ENCODE data around the gene SMAD3.

Gene SMAD3

GRCh38 chr15:67133738-67134066 is 68.3 kb downstream of the SMAD3 start:
- Histone ChIP-seq H3K23ac (ENCODE audit: low read length) (no peak overlapping the region), H3K9ac (ENCODE audit: low read length) (no peak overlapping the region), H2BK5ac (ENCODE audit: low read length) (no peak overlapping the region), H3K27me3 (ENCODE audit: insufficient read depth, low read length, poor library complexity) (no peaks in the 10 kb centered on the region), H4K5ac (ENCODE audit: low read length) (no peak overlapping the region), H3K56ac (ENCODE audit: low read length) (no peak overlapping the region), H3K4me2 (ENCODE audit: low read length) (no peak overlapping the region), H3K18ac (ENCODE audit: low read length) (peak overlapping the region; percentile 41), H3K79me2 (ENCODE audit: control insufficient read depth, insufficient read depth, low read length) (no peaks in the 10 kb centered on the region), H3K4me1 (ENCODE audit: control insufficient read depth, low read depth, low read length) (peaks cover 3% of the 10 kb centered on the region), H3K36me3 (ENCODE audit: control insufficient read depth, insufficient read depth, low read length) (no peaks in the 10 kb centered on the region), H4K8ac (ENCODE audit: low read depth, low read length) (no peak overlapping the region), H3K79me1 (ENCODE audit: low read length) (peaks cover 7% of the 10 kb centered on the region), H3K27ac (ENCODE audit: low read depth, low read length) (no peak overlapping the region), H3K4ac (ENCODE audit: low read depth, low read length) (no peak overlapping the region), H3K4me3 (ENCODE audit: low read length) (no peak overlapping the region), H2BK120ac (ENCODE audit: low read depth, low read length) (no peak overlapping the region), H2BK15ac (replicated peaks; ENCODE audit: low read depth) (no peak overlapping the region), H2AK5ac (ENCODE audit: low read length) (no peak overlapping the region)
- WGBS (ENCODE audit: extremely low coverage, insufficient coverage, low lambda C conversion rate) = no CpG with 5 or more reads among the region's 3 CpGs
- no peak for DNase-seq

- Histone ChIP-seq H2AK5ac (ENCODE audit: low read length) (no peak overlapping the region), H3K36me3 (ENCODE audit: control insufficient read depth, insufficient read depth, low read length) (no peaks in the 10 kb centered on the region), H2BK15ac (replicated peaks; ENCODE audit: low read depth) (no peak overlapping the region), H3K79me2 (ENCODE audit: control insufficient read depth, insufficient read depth, low read length) (no peaks in the 10 kb centered on the region), H3K18ac (ENCODE audit: low read length) (no peak overlapping the region), H3K27ac (ENCODE audit: low read depth, low read length) (no peak overlapping the region), H3K27me3 (ENCODE audit: insufficient read depth, low read length, poor library complexity) (no peaks in the 10 kb centered on the region), H3K4me2 (ENCODE audit: low read length) (no peak overlapping the region), H3K56ac (ENCODE audit: low read length) (no peak overlapping the region), H3K4me3 (ENCODE audit: low read length) (no peak overlapping the region), H3K4me1 (ENCODE audit: control insufficient read depth, low read depth, low read length) (peaks cover 3% of the 10 kb centered on the region), H3K79me1 (ENCODE audit: low read length) (peaks cover 7% of the 10 kb centered on the region), H4K8ac (ENCODE audit: low read depth, low read length) (no peak overlapping the region), H2BK5ac (ENCODE audit: low read length) (no peak overlapping the region), H3K23ac (ENCODE audit: low read length) (no peak overlapping the region), H3K9ac (ENCODE audit: low read length) (no peak overlapping the region), H2BK120ac (ENCODE audit: low read depth, low read length) (no peak overlapping the region), H3K4ac (ENCODE audit: low read depth, low read length) (no peak overlapping the region), H4K5ac (ENCODE audit: low read length) (no peak overlapping the region)
- no CpG with 5 or more reads among the region's 13 CpGs for WGBS (ENCODE audit: extremely low coverage, insufficient coverage, low lambda C conversion rate)
- peak; percentile 48 for DNase-seq
Observed at GRCh38 chr15:67134067-67134838, 68.9 kb downstream of the SMAD3 start.

GRCh38 chr15:67134871-67135492 is 69.6 kb downstream of the SMAD3 start:
- Histone ChIP-seq H4K5ac (ENCODE audit: low read length) (no peak overlapping the region), H3K4me2 (ENCODE audit: low read length) (no peak overlapping the region), H3K23ac (ENCODE audit: low read length) (no peak overlapping the region), H3K9ac (ENCODE audit: low read length) (no peak overlapping the region), H3K36me3 (ENCODE audit: control insufficient read depth, insufficient read depth, low read length) (no peaks in the 10 kb centered on the region), H3K18ac (ENCODE audit: low read length) (peak overlapping the region; percentile 51), H3K4me1 (ENCODE audit: control insufficient read depth, low read depth, low read length) (peaks cover 3% of the 10 kb centered on the region), H2BK15ac (replicated peaks; ENCODE audit: low read depth) (no peak overlapping the region), H3K4ac (ENCODE audit: low read depth, low read length) (no peak overlapping the region), H4K8ac (ENCODE audit: low read depth, low read length) (no peak overlapping the region), H2BK5ac (ENCODE audit: low read length) (no peak overlapping the region), H3K56ac (ENCODE audit: low read length) (no peak overlapping the region), H2AK5ac (ENCODE audit: low read length) (no peak overlapping the region), H2BK120ac (ENCODE audit: low read depth, low read length) (no peak overlapping the region), H3K4me3 (ENCODE audit: low read length) (no peak overlapping the region), H3K27ac (ENCODE audit: low read depth, low read length) (no peak overlapping the region), H3K79me1 (ENCODE audit: low read length) (peaks cover 5% of the 10 kb centered on the region), H3K27me3 (ENCODE audit: insufficient read depth, low read length, poor library complexity) (no peaks in the 10 kb centered on the region), H3K79me2 (ENCODE audit: control insufficient read depth, insufficient read depth, low read length) (no peaks in the 10 kb centered on the region)
- no peak for DNase-seq
- WGBS (ENCODE audit: extremely low coverage, insufficient coverage, low lambda C conversion rate) = no CpG with 5 or more reads among the region's 4 CpGs

- Histone ChIP-seq H3K4ac (ENCODE audit: low read depth, low read length) (no peak overlapping the region), H3K18ac (ENCODE audit: low read length) (no peak overlapping the region), H3K79me1 (ENCODE audit: low read length) (peaks cover 5% of the 10 kb centered on the region), H3K4me3 (ENCODE audit: low read length) (no peak overlapping the region), H3K23ac (ENCODE audit: low read length) (no peak overlapping the region), H2BK15ac (replicated peaks; ENCODE audit: low read depth) (no peak overlapping the region), H3K4me1 (ENCODE audit: control insufficient read depth, low read depth, low read length) (peaks cover 2% of the 10 kb centered on the region), H4K8ac (ENCODE audit: low read depth, low read length) (no peak overlapping the region), H3K4me2 (ENCODE audit: low read length) (no peak overlapping the region), H3K9ac (ENCODE audit: low read length) (no peak overlapping the region), H3K36me3 (ENCODE audit: control insufficient read depth, insufficient read depth, low read length) (no peaks in the 10 kb centered on the region), H2BK120ac (ENCODE audit: low read depth, low read length) (no peak overlapping the region), H2BK5ac (ENCODE audit: low read length) (no peak overlapping the region), H3K27ac (ENCODE audit: low read depth, low read length) (no peak overlapping the region), H3K79me2 (ENCODE audit: control insufficient read depth, insufficient read depth, low read length) (no peaks in the 10 kb centered on the region), H3K27me3 (ENCODE audit: insufficient read depth, low read length, poor library complexity) (no peaks in the 10 kb centered on the region), H2AK5ac (ENCODE audit: low read length) (no peak overlapping the region), H3K56ac (ENCODE audit: low read length) (no peak overlapping the region), H4K5ac (ENCODE audit: low read length) (no peak overlapping the region)
- no peak for DNase-seq
- WGBS (ENCODE audit: extremely low coverage, insufficient coverage, low lambda C conversion rate) = 100% methylated on average over 1 of the region's 4 CpGs
Observed at GRCh38 chr15:67135494-67135893, 70.1 kb downstream of the SMAD3 start.

- Histone ChIP-seq H3K27ac (ENCODE audit: low read depth, low read length) (no peak overlapping the region), H3K79me1 (ENCODE audit: low read length) (peaks cover 6% of the 10 kb centered on the region), H3K23ac (ENCODE audit: low read length) (no peak overlapping the region), H3K4me1 (ENCODE audit: control insufficient read depth, low read depth, low read length) (no peaks in the 10 kb centered on the region), H3K4ac (ENCODE audit: low read depth, low read length) (no peak overlapping the region), H4K5ac (ENCODE audit: low read length) (no peak overlapping the region), H3K4me2 (ENCODE audit: low read length) (no peak overlapping the region), H4K8ac (ENCODE audit: low read depth, low read length) (no peak overlapping the region), H3K4me3 (ENCODE audit: low read length) (no peak overlapping the region), H3K79me2 (ENCODE audit: control insufficient read depth, insufficient read depth, low read length) (no peaks in the 10 kb centered on the region), H3K56ac (ENCODE audit: low read length) (no peak overlapping the region), H3K9ac (ENCODE audit: low read length) (no peak overlapping the region), H3K27me3 (ENCODE audit: insufficient read depth, low read length, poor library complexity) (no peaks in the 10 kb centered on the region), H3K18ac (ENCODE audit: low read length) (no peak overlapping the region), H2BK5ac (ENCODE audit: low read length) (no peak overlapping the region), H2BK120ac (ENCODE audit: low read depth, low read length) (no peak overlapping the region), H2AK5ac (ENCODE audit: low read length) (no peak overlapping the region), H3K36me3 (ENCODE audit: control insufficient read depth, insufficient read depth, low read length) (no peaks in the 10 kb centered on the region), H2BK15ac (replicated peaks; ENCODE audit: low read depth) (no peak overlapping the region)
- WGBS (ENCODE audit: extremely low coverage, insufficient coverage, low lambda C conversion rate) = no CpG with 5 or more reads among the region's 3 CpGs
- no peak for DNase-seq
Observed at GRCh38 chr15:67136802-67137201, 71.4 kb downstream of the SMAD3 start.

Measured in mesendoderm (in vitro differentiated cells).